ENCODE measurements around the gene ABTB2. TPM values are rescaled to one million over a fixed set of nuclear protein-coding genes. Genes with fewer than 3 reads are reported as not detected.

Gene ABTB2
- polyA plus RNA-seq, 1 donor (not counting 4 experiments of a cell fraction or from before 2014, with no cell fraction given), result 1.0 TPM

DNA sequence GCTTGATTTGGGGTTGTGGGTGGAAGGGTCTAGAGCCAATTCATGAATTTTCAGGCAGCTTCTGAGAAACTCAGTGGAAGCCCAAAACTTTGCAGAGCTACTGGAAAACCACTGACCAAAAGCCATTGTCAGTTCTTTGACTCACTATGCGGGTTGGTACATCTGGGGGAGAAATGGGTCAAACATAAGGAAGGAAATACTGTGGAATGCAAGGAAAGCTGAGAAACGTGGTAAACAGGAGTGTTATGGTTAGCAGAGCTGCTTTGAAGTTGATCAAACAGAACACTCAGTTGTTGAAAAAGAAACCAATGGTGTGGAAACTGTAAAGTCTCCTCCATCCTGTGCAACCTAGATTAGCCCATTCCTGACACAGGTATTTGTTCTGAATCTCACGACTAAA lies 6.3 kb upstream of the ABTB2 start:
- FAIRE-seq, result no peak

DNA sequence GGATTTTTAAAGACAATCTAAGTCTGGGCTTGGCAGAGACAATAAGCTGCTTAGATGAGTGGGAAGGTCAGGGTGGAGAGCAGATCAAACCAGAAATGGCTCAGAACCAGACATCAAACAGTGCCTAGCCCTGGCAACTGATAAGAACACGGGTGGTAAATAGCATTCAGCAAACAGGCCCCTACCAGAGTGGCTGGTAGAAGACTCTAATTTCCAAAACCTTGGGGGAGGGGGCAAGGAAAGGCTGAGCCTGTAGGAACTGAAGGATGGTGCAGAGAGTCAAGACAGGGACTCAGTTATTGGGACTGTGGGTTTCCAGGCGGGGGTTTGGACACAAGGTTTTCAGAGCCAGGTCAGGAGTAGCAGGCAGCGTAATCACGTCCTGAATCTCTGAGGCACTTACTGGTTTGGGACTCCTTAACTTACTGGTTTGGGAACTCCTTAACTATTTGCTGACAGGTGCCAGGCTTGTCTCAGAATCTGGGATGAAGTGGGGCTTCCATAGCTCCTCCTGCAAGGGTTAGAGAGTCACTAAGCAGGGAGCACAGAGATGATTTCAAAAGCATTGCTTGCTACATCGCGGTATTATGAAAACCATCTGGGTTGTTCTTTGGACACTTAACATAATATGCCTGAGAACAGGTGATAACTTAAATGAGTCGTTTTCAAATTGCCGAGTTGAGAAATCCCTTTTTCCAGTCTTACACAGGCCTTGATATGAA lies 5.7 kb upstream of the ABTB2 start:
- Histone ChIP-seq H3K27ac (ENCODE audit: control insufficient read depth, insufficient read depth, low read length) (no peak overlapping the region), H3K4me1 (ENCODE audit: control insufficient read depth, extremely low read depth, insufficient read depth, low read length) (peaks cover 8% of the 10 kb centered on the region), H2AFZ (ENCODE audit: control insufficient read depth, low read length) (no peak overlapping the region), H3K36me3 (ENCODE audit: control insufficient read depth in 2 of 2, extremely low read depth in 1 of 2, insufficient read depth in 2 of 2, low read length in 2 of 2) (no peaks in the 10 kb centered on the region), H3K4me3 (ENCODE audit: control insufficient read depth in 2 of 3, extremely low read depth in 1 of 3, insufficient read depth in 2 of 3, low read depth in 1 of 3, low read length in 3 of 3) (no peak overlapping the region), H3K79me2 (ENCODE audit: control insufficient read depth, insufficient read depth, low read length) (no peaks in the 10 kb centered on the region), H3K4me2 (ENCODE audit: control insufficient read depth, extremely low read depth, insufficient read depth, low read depth, low read length) (no peak overlapping the region), H3K9me3 (ENCODE audit: control insufficient read depth, low read depth, low read length) (no peaks in the 10 kb centered on the region), H3K27me3 (ENCODE audit: control insufficient read depth, extremely low read depth, insufficient read depth, low read length) (no peaks in the 10 kb centered on the region), H3K9me1 (ENCODE audit: control insufficient read depth, extremely low read depth, insufficient read depth, low read length) (no peaks in the 10 kb centered on the region), H3K9ac (ENCODE audit: control insufficient read depth, extremely low read depth, insufficient read depth, low read length) (no peak overlapping the region), H4K20me1 (ENCODE audit: control insufficient read depth, extremely low read depth, insufficient read depth, low read length) (no peaks in the 10 kb centered on the region)
- dilution Hi-C loops (cut with MboI; ENCODE audit: extremely low pct_ligation_motif_present, low sequenced_read_pairs), result no loop called here
- TF ChIP-seq EZH2 (IDR thresholded peaks at IDR 0.05; ENCODE audit: low read length), result no peak
- TF ChIP-seq, protein P1, sequence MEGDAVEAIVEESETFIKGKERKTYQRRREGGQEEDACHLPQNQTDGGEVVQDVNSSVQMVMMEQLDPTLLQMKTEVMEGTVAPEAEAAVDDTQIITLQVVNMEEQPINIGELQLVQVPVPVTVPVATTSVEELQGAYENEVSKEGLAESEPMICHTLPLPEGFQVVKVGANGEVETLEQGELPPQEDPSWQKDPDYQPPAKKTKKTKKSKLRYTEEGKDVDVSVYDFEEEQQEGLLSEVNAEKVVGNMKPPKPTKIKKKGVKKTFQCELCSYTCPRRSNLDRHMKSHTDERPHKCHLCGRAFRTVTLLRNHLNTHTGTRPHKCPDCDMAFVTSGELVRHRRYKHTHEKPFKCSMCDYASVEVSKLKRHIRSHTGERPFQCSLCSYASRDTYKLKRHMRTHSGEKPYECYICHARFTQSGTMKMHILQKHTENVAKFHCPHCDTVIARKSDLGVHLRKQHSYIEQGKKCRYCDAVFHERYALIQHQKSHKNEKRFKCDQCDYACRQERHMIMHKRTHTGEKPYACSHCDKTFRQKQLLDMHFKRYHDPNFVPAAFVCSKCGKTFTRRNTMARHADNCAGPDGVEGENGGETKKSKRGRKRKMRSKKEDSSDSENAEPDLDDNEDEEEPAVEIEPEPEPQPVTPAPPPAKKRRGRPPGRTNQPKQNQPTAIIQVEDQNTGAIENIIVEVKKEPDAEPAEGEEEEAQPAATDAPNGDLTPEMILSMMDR (optimal IDR thresholded peaks at IDR 0.05 in 1 of 3, IDR thresholded peaks at IDR 0.05 in 1 of 3, conservative IDR thresholded peaks at IDR 0.05 in 1 of 3; ENCODE audit: extremely low read depth in 1 of 3, insufficient read depth in 2 of 3, low read length in 3 of 3), result no peak
- no peak for FAIRE-seq
- no peak for DNase-seq (ENCODE audit: low read depth, low spot score)

More for the DNA sequence above, 6.3 kb upstream of the ABTB2 start:
- Histone ChIP-seq H2AFZ (ENCODE audit: control insufficient read depth, low read length) (no peak overlapping the region), H3K36me3 (ENCODE audit: control insufficient read depth in 2 of 2, extremely low read depth in 1 of 2, insufficient read depth in 2 of 2, low read length in 2 of 2) (no peaks in the 10 kb centered on the region), H3K79me2 (ENCODE audit: control insufficient read depth, insufficient read depth, low read length) (no peaks in the 10 kb centered on the region), H3K4me3 (ENCODE audit: control insufficient read depth in 2 of 3, extremely low read depth in 1 of 3, insufficient read depth in 2 of 3, low read depth in 1 of 3, low read length in 3 of 3) (no peak overlapping the region), H3K27ac (ENCODE audit: control insufficient read depth, insufficient read depth, low read length) (no peak overlapping the region), H3K9ac (ENCODE audit: control insufficient read depth, extremely low read depth, insufficient read depth, low read length) (no peak overlapping the region), H3K4me2 (ENCODE audit: control insufficient read depth, extremely low read depth, insufficient read depth, low read depth, low read length) (no peak overlapping the region), H3K4me1 (ENCODE audit: control insufficient read depth, extremely low read depth, insufficient read depth, low read length) (peaks cover 2% of the 10 kb centered on the region), H3K9me1 (ENCODE audit: control insufficient read depth, extremely low read depth, insufficient read depth, low read length) (no peaks in the 10 kb centered on the region), H3K27me3 (ENCODE audit: control insufficient read depth, extremely low read depth, insufficient read depth, low read length) (no peaks in the 10 kb centered on the region), H4K20me1 (ENCODE audit: control insufficient read depth, extremely low read depth, insufficient read depth, low read length) (no peaks in the 10 kb centered on the region), H3K9me3 (ENCODE audit: control insufficient read depth, low read depth, low read length) (no peaks in the 10 kb centered on the region)
- DNase-seq (ENCODE audit: low read depth, low spot score), result no peak
- TF ChIP-seq, protein P1 (optimal IDR thresholded peaks at IDR 0.05 in 1 of 3, IDR thresholded peaks at IDR 0.05 in 1 of 3, conservative IDR thresholded peaks at IDR 0.05 in 1 of 3; ENCODE audit: extremely low read depth in 1 of 3, insufficient read depth in 2 of 3, low read length in 3 of 3), result no peak
- TF ChIP-seq EZH2 (IDR thresholded peaks at IDR 0.05; ENCODE audit: low read length), result no peak
- dilution Hi-C loops (cut with MboI; ENCODE audit: extremely low pct_ligation_motif_present, low sequenced_read_pairs), result no loop called here

Measured in keratinocyte (primary cell).